ENCODE data around the gene PLK5. TPM values are rescaled to one million over a fixed set of nuclear protein-coding genes. Genes with fewer than 3 reads are reported as not detected.
"Not testable (repeated sequence)": the region's sequence is repeated elsewhere in the genome, so short reads cannot be mapped to it uniquely, and the experiment has no call there.

Gene PLK5
- total RNA-seq, 1 donor from 2014 or later = 0.38 TPM

DNA sequence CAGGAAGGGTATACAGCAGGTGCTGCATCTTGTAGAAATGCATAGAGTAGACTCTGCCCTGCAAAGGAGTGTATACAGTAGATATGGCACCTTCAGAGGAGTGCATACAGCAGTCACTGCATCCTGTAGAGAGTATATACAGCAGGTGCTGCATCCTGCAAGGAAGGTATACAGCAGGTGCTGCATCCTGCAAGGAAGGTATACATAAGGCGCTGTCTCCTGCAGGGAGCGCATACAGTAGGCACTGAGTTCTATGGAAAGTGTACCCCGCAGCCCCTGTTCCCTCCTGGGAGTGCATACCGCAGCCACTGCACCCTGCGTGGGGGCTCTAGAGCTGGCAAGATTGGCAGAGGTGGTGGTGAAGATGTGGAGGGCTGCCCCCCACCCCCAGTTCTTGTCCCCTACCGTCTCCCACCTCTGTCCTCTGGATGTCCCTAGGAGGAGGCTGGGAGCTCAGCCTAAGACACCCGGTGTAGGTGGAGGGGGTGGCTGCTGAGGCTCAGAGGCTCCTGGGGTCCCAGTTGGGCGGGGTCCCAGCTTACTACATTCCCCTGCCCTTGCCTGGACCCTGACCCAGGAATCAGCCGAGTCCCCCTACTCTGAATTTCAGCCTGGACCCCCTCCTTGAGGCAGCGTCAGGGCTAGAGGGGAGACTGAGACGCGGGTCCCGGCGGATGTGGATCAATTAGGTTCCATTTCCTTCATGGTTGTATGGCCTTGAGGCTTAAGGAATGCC is 8.7 kb upstream of the PLK5 start:
- TF ChIP-seq, protein P1, sequence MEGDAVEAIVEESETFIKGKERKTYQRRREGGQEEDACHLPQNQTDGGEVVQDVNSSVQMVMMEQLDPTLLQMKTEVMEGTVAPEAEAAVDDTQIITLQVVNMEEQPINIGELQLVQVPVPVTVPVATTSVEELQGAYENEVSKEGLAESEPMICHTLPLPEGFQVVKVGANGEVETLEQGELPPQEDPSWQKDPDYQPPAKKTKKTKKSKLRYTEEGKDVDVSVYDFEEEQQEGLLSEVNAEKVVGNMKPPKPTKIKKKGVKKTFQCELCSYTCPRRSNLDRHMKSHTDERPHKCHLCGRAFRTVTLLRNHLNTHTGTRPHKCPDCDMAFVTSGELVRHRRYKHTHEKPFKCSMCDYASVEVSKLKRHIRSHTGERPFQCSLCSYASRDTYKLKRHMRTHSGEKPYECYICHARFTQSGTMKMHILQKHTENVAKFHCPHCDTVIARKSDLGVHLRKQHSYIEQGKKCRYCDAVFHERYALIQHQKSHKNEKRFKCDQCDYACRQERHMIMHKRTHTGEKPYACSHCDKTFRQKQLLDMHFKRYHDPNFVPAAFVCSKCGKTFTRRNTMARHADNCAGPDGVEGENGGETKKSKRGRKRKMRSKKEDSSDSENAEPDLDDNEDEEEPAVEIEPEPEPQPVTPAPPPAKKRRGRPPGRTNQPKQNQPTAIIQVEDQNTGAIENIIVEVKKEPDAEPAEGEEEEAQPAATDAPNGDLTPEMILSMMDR (IDR thresholded peaks at IDR 0.05; ENCODE audit: unreplicated experiment) = no peak
- no peaks in the 10 kb centered on the region for H3K9me3 Mint-ChIP-seq
- peaks cover 2% of the 10 kb centered on the region for H3K4me1 Mint-ChIP-seq

DNA sequence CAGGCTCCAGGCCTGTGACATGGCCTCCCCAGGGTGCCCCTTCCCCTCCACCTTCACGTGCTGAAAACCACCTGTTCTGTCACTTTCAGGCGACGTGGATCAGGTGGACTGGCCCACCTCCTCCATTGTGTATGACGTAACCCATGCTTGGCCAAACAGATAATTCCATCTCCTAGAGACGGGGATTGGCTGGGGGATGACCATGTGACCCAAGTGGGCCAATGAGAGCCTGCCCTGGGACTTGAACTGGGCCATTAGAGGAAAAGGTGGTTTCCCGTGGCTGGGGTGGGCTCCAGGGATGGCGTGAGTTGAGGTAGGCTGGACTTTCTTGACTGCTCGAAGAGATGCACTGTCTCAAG is 7.5 kb upstream of the PLK5 start:
- TF ChIP-seq, protein P1 (IDR thresholded peaks at IDR 0.05; ENCODE audit: unreplicated experiment) = no peak
- no peak for DNase-seq (ENCODE audit: low spot score in 2 of 2, unreplicated experiment in 2 of 2)
- H3K9me3 Mint-ChIP-seq = no peaks in the 10 kb centered on the region
- H3K4me3 Mint-ChIP-seq = no peak overlapping the region
- H3K27me3 Mint-ChIP-seq (ENCODE audit: low read depth) = peaks cover 60% of the 10 kb centered on the region
- H3K27ac Mint-ChIP-seq = no peak overlapping the region
- H3K4me1 Mint-ChIP-seq = no peaks in the 10 kb centered on the region
- H3K36me3 Mint-ChIP-seq = no peaks in the 10 kb centered on the region

More for the DNA sequence above, 8.7 kb upstream of the PLK5 start:
- Mint-ChIP-seq H3K36me3 (no peaks in the 10 kb centered on the region), H3K27ac (no peak overlapping the region), H3K27me3 (ENCODE audit: low read depth) (peaks cover 63% of the 10 kb centered on the region), H3K4me3 (no peak overlapping the region)
- DNase-seq (ENCODE audit: low spot score in 2 of 2, unreplicated experiment in 2 of 2) = no peak

DNA sequence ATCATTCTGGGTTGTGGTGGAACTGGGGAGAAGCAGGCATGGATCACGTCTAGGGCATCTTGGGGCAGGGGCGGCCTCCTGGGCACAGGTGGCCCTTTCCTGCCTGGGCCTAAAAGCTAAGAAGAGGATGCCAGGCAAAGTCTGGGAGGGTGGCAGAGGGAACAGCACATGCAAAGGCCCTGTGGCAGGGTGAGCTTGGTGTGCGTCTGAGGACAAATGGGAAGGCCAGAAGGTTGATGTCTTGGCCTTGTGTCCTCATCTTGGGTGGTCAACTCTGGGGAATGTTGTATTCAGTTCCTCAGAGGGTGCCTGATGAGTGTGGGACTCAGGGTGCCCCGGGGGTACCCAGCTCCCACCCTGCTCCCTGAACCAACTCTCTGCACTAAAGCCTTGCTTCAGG is 5.4 kb upstream of the PLK5 start:
- Mint-ChIP-seq H3K27me3 (ENCODE audit: low read depth) (peaks cover 69% of the 10 kb centered on the region), H3K36me3 (no peaks in the 10 kb centered on the region)

DNA sequence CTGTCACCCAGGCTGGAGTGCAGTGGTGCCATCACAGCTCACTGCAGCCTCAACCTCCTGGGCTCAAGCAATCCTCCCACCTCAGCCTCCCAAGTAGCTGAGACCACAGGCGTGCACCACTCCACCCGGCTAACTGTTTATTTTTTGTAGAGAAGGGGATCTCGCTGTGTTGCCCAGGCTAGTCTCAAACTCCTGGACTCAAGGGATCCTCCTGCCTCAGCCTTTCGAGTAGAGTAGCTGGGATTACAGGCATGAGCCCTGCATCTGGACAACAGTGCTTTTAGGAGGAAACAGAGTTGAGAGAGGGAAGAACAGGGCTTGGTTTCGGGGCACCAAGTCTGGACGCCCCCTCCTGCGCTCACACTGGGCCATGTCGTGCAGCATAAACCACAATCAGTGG is 4.1 kb upstream of the PLK5 start:
- not testable (repeated sequence) for H3K4me3 Mint-ChIP-seq; H3K9me3 Mint-ChIP-seq; H3K27ac Mint-ChIP-seq; H3K4me1 Mint-ChIP-seq; DNase-seq (ENCODE audit: low spot score in 2 of 2, unreplicated experiment in 2 of 2); H3K36me3 Mint-ChIP-seq
- H3K27me3 Mint-ChIP-seq (ENCODE audit: low read depth) = peaks cover 69% of the 10 kb centered on the region

More for the DNA sequence above, 5.4 kb upstream of the PLK5 start:
- Mint-ChIP-seq H3K9me3 (no peaks in the 10 kb centered on the region), H3K27ac (no peak overlapping the region), H3K4me1 (no peaks in the 10 kb centered on the region), H3K4me3 (no peak overlapping the region)
- TF ChIP-seq, protein P1 (IDR thresholded peaks at IDR 0.05; ENCODE audit: unreplicated experiment) = no peak
- DNase-seq (ENCODE audit: low spot score in 2 of 2, unreplicated experiment in 2 of 2) = no peak

DNA sequence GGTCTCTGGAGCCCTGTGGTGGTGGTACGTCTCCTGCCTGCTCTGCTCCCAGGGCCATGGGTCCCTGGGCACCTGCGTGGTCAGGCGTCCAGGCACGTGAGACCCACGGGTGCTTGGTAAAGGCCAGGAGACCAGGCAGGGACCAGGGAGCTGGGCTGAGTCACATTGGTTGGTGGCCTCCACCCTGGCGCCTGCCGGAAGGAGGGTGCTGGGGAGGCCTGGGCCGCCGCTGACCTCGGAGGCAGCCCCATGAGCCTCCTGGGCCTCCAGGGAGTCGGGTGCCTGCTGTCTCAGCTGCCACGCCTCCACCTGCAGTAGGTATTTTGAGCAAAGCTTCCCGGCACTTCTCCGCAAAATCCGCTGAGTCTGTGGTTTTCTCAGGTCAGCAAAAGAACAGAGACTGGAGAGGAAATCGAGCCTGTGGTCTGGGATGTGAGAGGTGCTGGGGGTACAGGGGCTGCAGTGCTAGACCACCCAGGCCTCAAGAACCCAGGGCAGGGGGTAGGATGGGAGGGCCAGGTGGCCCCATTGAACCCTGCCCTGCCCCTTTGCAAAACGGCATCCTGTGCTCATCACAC is 3.6 kb upstream of the PLK5 start:
- Mint-ChIP-seq H3K27me3 (ENCODE audit: low read depth) (peaks cover 69% of the 10 kb centered on the region), H3K9me3 (no peaks in the 10 kb centered on the region), H3K36me3 (no peaks in the 10 kb centered on the region), H3K4me3 (no peak overlapping the region), H3K27ac (no peak overlapping the region), H3K4me1 (peaks cover 4% of the 10 kb centered on the region)
- DNase-seq (ENCODE audit: low spot score in 2 of 2, unreplicated experiment in 2 of 2) = no peak
- TF ChIP-seq, protein P1 (IDR thresholded peaks at IDR 0.05; ENCODE audit: unreplicated experiment) = no peak

DNA sequence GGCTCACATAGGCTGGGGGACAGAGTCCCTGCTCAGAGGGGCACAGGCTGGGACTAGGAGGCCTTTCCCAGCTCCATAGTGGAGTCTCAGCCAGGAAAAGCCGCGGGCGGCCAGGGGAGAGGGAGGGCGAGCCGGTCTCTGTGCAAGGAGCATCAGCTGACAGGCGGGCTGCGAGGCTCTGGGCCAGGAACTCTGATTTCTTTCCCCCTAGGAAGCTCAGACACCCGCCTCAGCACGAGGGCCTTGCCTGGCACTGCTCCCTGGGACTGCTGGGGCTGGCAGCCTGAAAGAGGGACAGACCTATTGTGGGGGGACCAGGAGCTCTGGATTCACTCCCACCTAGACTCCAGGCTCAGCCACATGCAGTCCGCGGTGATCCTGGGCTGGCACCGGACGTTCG is 2.2 kb upstream of the PLK5 start:
- H3K27me3 Mint-ChIP-seq (ENCODE audit: low read depth) = peaks cover 71% of the 10 kb centered on the region
- DNase-seq (ENCODE audit: low spot score in 2 of 2, unreplicated experiment in 2 of 2) = no peak
- no peak overlapping the region for H3K4me3 Mint-ChIP-seq
- no peaks in the 10 kb centered on the region for H3K36me3 Mint-ChIP-seq
- peaks cover 4% of the 10 kb centered on the region for H3K4me1 Mint-ChIP-seq
- TF ChIP-seq, protein P1 (IDR thresholded peaks at IDR 0.05; ENCODE audit: unreplicated experiment) = no peak
- no peak overlapping the region for H3K27ac Mint-ChIP-seq
- H3K9me3 Mint-ChIP-seq = no peaks in the 10 kb centered on the region
